HFF-Myc (cell line): ENCODE measurements around the gene C1GALT1C1.
"Not testable (repeated sequence)": the region's sequence is repeated elsewhere in the genome, so short reads cannot be mapped to it uniquely, and the experiment has no call there.

Experiments used
- DNase-seq: peaks from one replicate; pipeline ENCODE4 v3.0.0-alpha.2; 2011; ENCODE audit warnings: low read depth; ENCODE audit errors: extremely low read depth
- H3K4me3 ChIP-seq: replicated peaks from 2 replicates; pipeline ENCODE4 v1.5.1; 2011; ENCODE audit warnings: low read depth, mild to moderate bottlenecking, control low read depth, low read length
- CTCF ChIP-seq: IDR thresholded peaks from 2 replicates; pipeline ENCODE4 v1.5.1; 2012; ENCODE audit warnings: mild to moderate bottlenecking, low read depth, low read length, control low read depth; ENCODE audit errors: missing control alignments

C1GALT1C1 gene

GRCh38 chrX:120629667-120630537 is at the start of gene C1GALT1C1:
TSS of gene C1GALT1C1 (minus strand) at chrX:120630054. CDS start at chrX:120627166, 2,888 bp downstream.
- peak; percentile 70 for DNase-seq
- TF ChIP-seq CTCF: no peak
- H3K4me3 ChIP-seq: peak within 1 kb of the TSS; percentile 65

GRCh38 chrX:120677004-120677652 is 47.3 kb upstream of the C1GALT1C1 start:
- no peak for TF ChIP-seq CTCF
- no peak for DNase-seq
- H3K4me3 ChIP-seq: no peak overlapping the region

- no peak for TF ChIP-seq CTCF
- no peak overlapping the region for H3K4me3 ChIP-seq
- no peak for DNase-seq
These were observed 43.1 kb upstream of the C1GALT1C1 start for GRCh38 chrX:120672841-120673530.

- TF ChIP-seq CTCF: no peak
- DNase-seq: no peak
- H3K4me3 ChIP-seq: no peak overlapping the region
These were observed 42.5 kb upstream of the C1GALT1C1 start for GRCh38 chrX:120672389-120672788.

GRCh38 chrX:120671963-120672362 is 42.1 kb upstream of the C1GALT1C1 start:
- no peak for TF ChIP-seq CTCF
- no peak for DNase-seq

GRCh38 chrX:120668357-120668756 is 38.5 kb upstream of the C1GALT1C1 start:
- no peak for DNase-seq
- H3K4me3 ChIP-seq: no peak overlapping the region
- no peak for TF ChIP-seq CTCF

More at GRCh38 chrX:120671963-120672362, 42.1 kb upstream of the C1GALT1C1 start:
- no peak overlapping the region for H3K4me3 ChIP-seq

- not testable (repeated sequence) for DNase-seq, H3K4me3 ChIP-seq
These were observed 34.7 kb upstream of the C1GALT1C1 start for GRCh38 chrX:120664535-120664934.
